Measurements from ENCODE around the gene TOGARAM2.

Gene TOGARAM2

GRCh38 chr2:29054430-29054829 lies 73.3 kb downstream of the TOGARAM2 start:
- WGBS (ENCODE audit: extremely low coverage, insufficient coverage, insufficient read length): no CpG with 5 or more reads among the region's 7 CpGs

GRCh38 chr2:29055601-29056000 lies 74.5 kb downstream of the TOGARAM2 start:
- H3K4me1 ChIP-seq (ENCODE audit: control insufficient read depth in 1 of 2, insufficient read depth in 2 of 2, low read length in 2 of 2): peaks cover 0 to 3% of the 10 kb centered on the region in 2 experiments
- H4K8ac ChIP-seq (ENCODE audit: low read depth, low read length): no peak overlapping the region
- H2AFZ ChIP-seq (ENCODE audit: insufficient read depth, low read length, poor library complexity): no peak overlapping the region
- no peaks in the 10 kb centered on the region for H3K79me2 ChIP-seq (ENCODE audit: control insufficient read depth, insufficient read depth, low read length, poor library complexity)
- H3K18ac ChIP-seq (ENCODE audit: low read length): no peak overlapping the region
- H3K27ac ChIP-seq (ENCODE audit: low read depth, low read length): no peak overlapping the region
- H2AK5ac ChIP-seq (ENCODE audit: low read length): no peak overlapping the region
- H3K36me3 ChIP-seq (ENCODE audit: control insufficient read depth in 1 of 2, insufficient read depth in 2 of 2, low read length in 2 of 2): no peaks in the 10 kb centered on the region
- no peak overlapping the region for H3K4me2 ChIP-seq (ENCODE audit: low read length)
- H3K14ac ChIP-seq (ENCODE audit: low read length): no peak overlapping the region
- H3K9ac ChIP-seq (ENCODE audit: low read length): no peak overlapping the region
- no peak overlapping the region for H3K4me3 ChIP-seq (ENCODE audit: low read depth, low read length)
- H3K27me3 ChIP-seq (ENCODE audit: insufficient read depth, low read length): no peaks in the 10 kb centered on the region
- no peak overlapping the region for H2BK12ac ChIP-seq (ENCODE audit: low read length)
- no peak overlapping the region for H4K91ac ChIP-seq (ENCODE audit: low read depth, low read length)
- H4K12ac ChIP-seq (ENCODE audit: low read depth, low read length): no peak overlapping the region
- H2BK5ac ChIP-seq (ENCODE audit: low read depth, low read length, poor library complexity): no peak overlapping the region
- H3K4ac ChIP-seq (ENCODE audit: low read depth, low read length): no peak overlapping the region
- no peak overlapping the region for H3K23ac ChIP-seq (ENCODE audit: low read length)
- peaks cover 3% of the 10 kb centered on the region for H3K9me3 ChIP-seq (ENCODE audit: insufficient read depth, low read depth, low read length)
- no peak for DNase-seq
- no CpG with 5 or more reads among the region's 1 CpG for WGBS (ENCODE audit: extremely low coverage, insufficient coverage, insufficient read length)
- H3K79me1 ChIP-seq (ENCODE audit: low read length): no peaks in the 10 kb centered on the region
- H2BK120ac ChIP-seq (ENCODE audit: insufficient read depth, low read length, poor library complexity): no peak overlapping the region

More at GRCh38 chr2:29054430-29054829, 73.3 kb downstream of the TOGARAM2 start:
- Histone ChIP-seq H3K4me3 (ENCODE audit: low read depth, low read length) (no peak overlapping the region), H3K36me3 (ENCODE audit: control insufficient read depth in 1 of 2, insufficient read depth in 2 of 2, low read length in 2 of 2) (no peaks in the 10 kb centered on the region), H3K23ac (ENCODE audit: low read length) (no peak overlapping the region), H4K12ac (ENCODE audit: low read depth, low read length) (no peak overlapping the region), H3K27me3 (ENCODE audit: insufficient read depth, low read length) (no peaks in the 10 kb centered on the region), H3K79me1 (ENCODE audit: low read length) (no peaks in the 10 kb centered on the region), H2BK120ac (ENCODE audit: insufficient read depth, low read length, poor library complexity) (no peak overlapping the region), H2AFZ (ENCODE audit: insufficient read depth, low read length, poor library complexity) (no peak overlapping the region), H3K4me1 (ENCODE audit: control insufficient read depth in 1 of 2, insufficient read depth in 2 of 2, low read length in 2 of 2) (peaks cover 0 to 3% of the 10 kb centered on the region in 2 experiments), H4K91ac (ENCODE audit: low read depth, low read length) (no peak overlapping the region), H3K4me2 (ENCODE audit: low read length) (no peak overlapping the region), H3K18ac (ENCODE audit: low read length) (no peak overlapping the region), H2BK12ac (ENCODE audit: low read length) (no peak overlapping the region), H3K27ac (ENCODE audit: low read depth, low read length) (no peak overlapping the region), H4K8ac (ENCODE audit: low read depth, low read length) (no peak overlapping the region), H3K79me2 (ENCODE audit: control insufficient read depth, insufficient read depth, low read length, poor library complexity) (no peaks in the 10 kb centered on the region), H3K9me3 (ENCODE audit: insufficient read depth, low read depth, low read length) (peaks cover 3% of the 10 kb centered on the region), H3K4ac (ENCODE audit: low read depth, low read length) (no peak overlapping the region), H2BK5ac (ENCODE audit: low read depth, low read length, poor library complexity) (no peak overlapping the region), H3K14ac (ENCODE audit: low read length) (no peak overlapping the region), H3K9ac (ENCODE audit: low read length) (no peak overlapping the region), H2AK5ac (ENCODE audit: low read length) (no peak overlapping the region)
- no peak for DNase-seq

- H3K4me3 ChIP-seq (ENCODE audit: low read depth, low read length): no peak overlapping the region
- no peak overlapping the region for H3K23ac ChIP-seq (ENCODE audit: low read length)
- H3K4me2 ChIP-seq (ENCODE audit: low read length): no peak overlapping the region
- H3K14ac ChIP-seq (ENCODE audit: low read length): no peak overlapping the region
- no peaks in the 10 kb centered on the region for H3K79me1 ChIP-seq (ENCODE audit: low read length)
- no peak overlapping the region for H3K4ac ChIP-seq (ENCODE audit: low read depth, low read length)
- H2BK5ac ChIP-seq (ENCODE audit: low read depth, low read length, poor library complexity): no peak overlapping the region
- no peak overlapping the region for H4K91ac ChIP-seq (ENCODE audit: low read depth, low read length)
- no peak overlapping the region for H4K12ac ChIP-seq (ENCODE audit: low read depth, low read length)
- peaks cover 3% of the 10 kb centered on the region for H3K9me3 ChIP-seq (ENCODE audit: insufficient read depth, low read depth, low read length)
- no peak overlapping the region for H3K18ac ChIP-seq (ENCODE audit: low read length)
- H3K36me3 ChIP-seq (ENCODE audit: control insufficient read depth in 1 of 2, insufficient read depth in 2 of 2, low read length in 2 of 2): no peaks in the 10 kb centered on the region
- H2BK120ac ChIP-seq (ENCODE audit: insufficient read depth, low read length, poor library complexity): no peak overlapping the region
- DNase-seq: no peak
- H3K27me3 ChIP-seq (ENCODE audit: insufficient read depth, low read length): no peaks in the 10 kb centered on the region
- H4K8ac ChIP-seq (ENCODE audit: low read depth, low read length): no peak overlapping the region
- H3K27ac ChIP-seq (ENCODE audit: low read depth, low read length): no peak overlapping the region
- H2AFZ ChIP-seq (ENCODE audit: insufficient read depth, low read length, poor library complexity): no peak overlapping the region
- no CpG with 5 or more reads among the region's 5 CpGs for WGBS (ENCODE audit: extremely low coverage, insufficient coverage, insufficient read length)
- H2BK12ac ChIP-seq (ENCODE audit: low read length): no peak overlapping the region
- H3K4me1 ChIP-seq (ENCODE audit: control insufficient read depth in 1 of 2, insufficient read depth in 2 of 2, low read length in 2 of 2): peaks cover 0 to 3% of the 10 kb centered on the region in 2 experiments
- H3K79me2 ChIP-seq (ENCODE audit: control insufficient read depth, insufficient read depth, low read length, poor library complexity): no peaks in the 10 kb centered on the region
- H2AK5ac ChIP-seq (ENCODE audit: low read length): no peak overlapping the region
- H3K9ac ChIP-seq (ENCODE audit: low read length): no peak overlapping the region
These were observed 75.4 kb downstream of the TOGARAM2 start for GRCh38 chr2:29056452-29056851.

GRCh38 chr2:29057006-29057405 lies 75.9 kb downstream of the TOGARAM2 start:
- Histone ChIP-seq H3K27ac (ENCODE audit: low read depth, low read length) (no peak overlapping the region), H4K8ac (ENCODE audit: low read depth, low read length) (no peak overlapping the region), H2BK12ac (ENCODE audit: low read length) (no peak overlapping the region), H4K12ac (ENCODE audit: low read depth, low read length) (no peak overlapping the region), H3K14ac (ENCODE audit: low read length) (no peak overlapping the region), H3K4me2 (ENCODE audit: low read length) (no peak overlapping the region), H4K91ac (ENCODE audit: low read depth, low read length) (no peak overlapping the region), H2AFZ (ENCODE audit: insufficient read depth, low read length, poor library complexity) (no peak overlapping the region), H3K23ac (ENCODE audit: low read length) (no peak overlapping the region), H2AK5ac (ENCODE audit: low read length) (no peak overlapping the region), H3K27me3 (ENCODE audit: insufficient read depth, low read length) (no peaks in the 10 kb centered on the region), H3K36me3 (ENCODE audit: control insufficient read depth in 1 of 2, insufficient read depth in 2 of 2, low read length in 2 of 2) (no peaks in the 10 kb centered on the region), H2BK120ac (ENCODE audit: insufficient read depth, low read length, poor library complexity) (no peak overlapping the region), H3K4ac (ENCODE audit: low read depth, low read length) (no peak overlapping the region), H3K4me1 (ENCODE audit: control insufficient read depth in 1 of 2, insufficient read depth in 2 of 2, low read length in 2 of 2) (peaks cover 0 to 3% of the 10 kb centered on the region in 2 experiments), H3K79me2 (ENCODE audit: control insufficient read depth, insufficient read depth, low read length, poor library complexity) (no peaks in the 10 kb centered on the region), H3K4me3 (ENCODE audit: low read depth, low read length) (no peak overlapping the region), H3K9ac (ENCODE audit: low read length) (no peak overlapping the region), H3K9me3 (ENCODE audit: insufficient read depth, low read depth, low read length) (no peaks in the 10 kb centered on the region), H3K79me1 (ENCODE audit: low read length) (no peaks in the 10 kb centered on the region), H2BK5ac (ENCODE audit: low read depth, low read length, poor library complexity) (no peak overlapping the region), H3K18ac (ENCODE audit: low read length) (no peak overlapping the region)
- no CpG with 5 or more reads among the region's 4 CpGs for WGBS (ENCODE audit: extremely low coverage, insufficient coverage, insufficient read length)
- no peak for DNase-seq
